Motor neuron (in vitro differentiated cells): ENCODE results near the gene ACSS1. TPM values are rescaled to one million over a fixed set of nuclear protein-coding genes. Genes with fewer than 3 reads are reported as not detected.
A peak's percentile ranks its signal among the peaks of the same experiment; 100 is the strongest.

Experiments
- ATAC-seq, 8 experiments: fragments of 200-7000 bp; cut with Tn5 transposase; replicated peaks in 6 of 8; 2 replicates each; pipeline ENCODE4 v1.8.0; 2021; ENCODE audit warnings: mild to moderate bottlenecking in 8 of 8, moderate library complexity in 8 of 8
- H3K27ac ChIP-seq, 2 donors: fragments of 250-450 bp; sonication (Bioruptor Pico); 2 replicates each; pipeline ENCODE4 v1.9.0; 2021; ENCODE audit warnings: antibody characterized with exemption in 2 of 2, mild to moderate bottlenecking in 2 of 2, moderate library complexity in 1 of 2
- H3K4me1 ChIP-seq, 2 donors: fragments of 250-450 bp; sonication (Bioruptor Pico); replicated peaks in 1 of 2; 2 replicates each; pipeline ENCODE4 v1.6.1; 2021; ENCODE audit warnings: antibody characterized with exemption in 2 of 2, mild to moderate bottlenecking in 2 of 2, moderate library complexity in 1 of 2
- H3K4me3 ChIP-seq, 5 donors: fragments of 250-450 bp; sonication (Bioruptor Pico); 2 replicates each; pipeline ENCODE4 v1.9.0; 2021; ENCODE audit warnings: antibody characterized with exemption in 5 of 5, mild to moderate bottlenecking in 5 of 5, moderate library complexity in 4 of 5
- WGBS, 10 experiments: fragments of 450-650 bp; shearing (Covaris generic); methylation state at CpG; one replicate each; pipeline ENCODE4 v1.0.0; 2022; 5-methylcytosine and 5-hydroxymethylcytosine counted together
- in situ Hi-C, 9 experiments: fragments of 400-800 bp; cut with MboI; loops; one replicate each; pipeline ENCODE4 v1.15.0; 2021; ENCODE audit warnings: low sequenced_read_pairs in 9 of 9, low pct_unique_long_range_greater_than_20kb in 2 of 9; ENCODE audit not compliant: unreplicated experiment in 9 of 9
- total RNA-seq, 8 experiments: library from RNA; unstranded; fragments of 300-600 nt; gene quantifications; 2 replicates each; pipeline versions ENCODE4 v1.2.3 to v1.2.4, GENCODE V29; 2022

Gene ACSS1
- total RNA-seq, 8 experiments from 2014 or later: 2.1 to 28.9 (median 3.8) TPM

- ATAC-seq: no peak
- WGBS, 10 experiments: 0 to 86% (median 69%) methylated on average over 1 to 13 of the region's 21 CpGs; no CpG with 5 or more reads in 3 of the 10 experiments
- Histone ChIP-seq H3K4me1 (peaks cover under 1 to 13% of the 10 kb centered on the region in 2 donors), H3K4me3 (no peak overlapping the region), H3K27ac (no peak overlapping the region)
- in situ Hi-C loops: no loop called here
Measured at GRCh38 chr20:25046736-25047666, 10.9 kb downstream of the ACSS1 start.

GRCh38 chr20:25046181-25046641 is 11.7 kb downstream of the ACSS1 start:
- Histone ChIP-seq H3K4me3 (no peak overlapping the region), H3K4me1 (peaks cover 0 to 11% of the 10 kb centered on the region in 2 donors), H3K27ac (no peak overlapping the region)
- no peak for ATAC-seq
- 61 to 80% (median 69%) methylated on average over 2 to 3 of the region's 14 CpGs; no CpG with 5 or more reads in 6 of the 10 experiments for WGBS, 10 experiments
- in situ Hi-C loops: no loop called here

GRCh38 chr20:25045343-25045712 is 12.6 kb downstream of the ACSS1 start:
- Histone ChIP-seq H3K27ac (no peak overlapping the region), H3K4me3 (no peak overlapping the region), H3K4me1 (peaks cover 0 to 11% of the 10 kb centered on the region in 2 donors)
- in situ Hi-C loops: no loop called here
- 25 to 100% (median 50%) methylated on average over 1 to 3 of the region's 9 CpGs; no CpG with 5 or more reads in 5 of the 10 experiments for WGBS, 10 experiments
- no peak for ATAC-seq

GRCh38 chr20:25044660-25045342 is 13.1 kb downstream of the ACSS1 start:
- in situ Hi-C loops: no loop called here
- WGBS, 10 experiments: 45 to 100% (median 90%) methylated on average over 1 to 6 of the region's 14 CpGs; no CpG with 5 or more reads in 3 of the 10 experiments
- no peak overlapping the region for H3K4me3 ChIP-seq
- H3K27ac ChIP-seq: no peak overlapping the region
- peaks cover 0 to 9% of the 10 kb centered on the region in 2 donors for H3K4me1 ChIP-seq
- ATAC-seq: peak in 5 of 8 experiments; percentile 15 to 58 (median 35)

GRCh38 chr20:25044261-25044560 is 13.7 kb downstream of the ACSS1 start:
- no peak for ATAC-seq
- WGBS, 10 experiments: 60 to 100% (median 86%) methylated on average over 1 to 3 of the region's 5 CpGs; no CpG with 5 or more reads in 3 of the 10 experiments
- peaks cover 0 to 5% of the 10 kb centered on the region in 2 donors for H3K4me1 ChIP-seq
- in situ Hi-C loops: no loop called here
- H3K27ac ChIP-seq: no peak overlapping the region
- H3K4me3 ChIP-seq: no peak overlapping the region

- peaks cover 0 to 5% of the 10 kb centered on the region in 2 donors for H3K4me1 ChIP-seq
- in situ Hi-C loops: no loop called here
- ATAC-seq: no peak
- H3K27ac ChIP-seq: no peak overlapping the region
- WGBS, 10 experiments: 54 to 100% (median 80%) methylated on average over 2 to 7 of the region's 9 CpGs; no CpG with 5 or more reads in 5 of the 10 experiments
- no peak overlapping the region for H3K4me3 ChIP-seq
Measured at GRCh38 chr20:25043499-25044260, 14.3 kb downstream of the ACSS1 start.

GRCh38 chr20:25042531-25043498 is 15.1 kb downstream of the ACSS1 start:
- in situ Hi-C loops: no loop called here
- Histone ChIP-seq H3K4me1 (peaks cover 0 to 5% of the 10 kb centered on the region in 2 donors), H3K4me3 (no peak overlapping the region), H3K27ac (no peak overlapping the region)
- peak in 7 of 8 experiments; percentile 42 to 75 (median 51) for ATAC-seq
- WGBS, 10 experiments: 20 to 70% (median 45%) methylated on average over 1 to 4 of the region's 14 CpGs; no CpG with 5 or more reads in 6 of the 10 experiments

- Histone ChIP-seq H3K4me1 (peaks cover 0 to 5% of the 10 kb centered on the region in 2 donors), H3K4me3 (no peak overlapping the region), H3K27ac (no peak overlapping the region)
- in situ Hi-C loops: no loop called here
- ATAC-seq: no peak
- WGBS, 10 experiments: 60 to 100% (median 83%) methylated on average over 1 to 4 of the region's 21 CpGs; no CpG with 5 or more reads in 5 of the 10 experiments
Measured at GRCh38 chr20:25041813-25042530, 16.0 kb downstream of the ACSS1 start.

GRCh38 chr20:25040438-25040831 is 17.5 kb downstream of the ACSS1 start:
- 20 to 100% (median 80%) methylated on average over 1 to 4 of the region's 6 CpGs; no CpG with 5 or more reads in 7 of the 10 experiments for WGBS, 10 experiments
- Histone ChIP-seq H3K4me3 (no peak overlapping the region), H3K27ac (no peak overlapping the region), H3K4me1 (peaks cover 0 to 11% of the 10 kb centered on the region in 2 donors)
- ATAC-seq: peak in 2 of 8 experiments; percentile 15 to 41
- in situ Hi-C loops: no loop called here

- in situ Hi-C loops: no loop called here
- ATAC-seq: peak in 3 of 8 experiments; percentile 10 to 34 (median 21)
- peaks cover 0 to 11% of the 10 kb centered on the region in 2 donors for H3K4me1 ChIP-seq
- 0 to 90% (median 42%) methylated on average over 1 to 5 of the region's 9 CpGs; no CpG with 5 or more reads in 2 of the 10 experiments for WGBS, 10 experiments
- no peak overlapping the region for H3K27ac ChIP-seq
- no peak overlapping the region for H3K4me3 ChIP-seq
Measured at GRCh38 chr20:25039697-25040437, 18.1 kb downstream of the ACSS1 start.

- Histone ChIP-seq H3K4me3 (no peak overlapping the region), H3K4me1 (peaks cover under 1 to 14% of the 10 kb centered on the region in 2 donors), H3K27ac (no peak overlapping the region)
- in situ Hi-C loops: no loop called here
- 58 to 100% methylated on average over 1 to 4 of the region's 6 CpGs; no CpG with 5 or more reads in 8 of the 10 experiments for WGBS, 10 experiments
- ATAC-seq: no peak
Measured at GRCh38 chr20:25038591-25039015, 19.3 kb downstream of the ACSS1 start.
